HG02571 (cell line): ENCODE results near the gene ABCD3.
A peak's percentile ranks its signal among the peaks of the same experiment; 100 is the strongest.
"Not testable (repeated sequence)": the region's sequence is repeated elsewhere in the genome, so short reads cannot be mapped to it uniquely, and the experiment has no call there.

Source experiments
- ATAC-seq: cut with Tn5 transposase; IDR thresholded peaks from one replicate; pipeline ENCODE4 v1.9.1; 2021; ENCODE audit warnings: mild to moderate bottlenecking, moderate library complexity; ENCODE audit not compliant: unreplicated experiment

The ABCD3 gene

GRCh38 chr1:94417978-94418663, at the start of gene ABCD3:
Gene ABCD3, plus strand, starts transcription at chr1:94418389. Its CDS starts 90 bp downstream, at chr1:94418479.
- peak; percentile 96 for ATAC-seq

DNA sequence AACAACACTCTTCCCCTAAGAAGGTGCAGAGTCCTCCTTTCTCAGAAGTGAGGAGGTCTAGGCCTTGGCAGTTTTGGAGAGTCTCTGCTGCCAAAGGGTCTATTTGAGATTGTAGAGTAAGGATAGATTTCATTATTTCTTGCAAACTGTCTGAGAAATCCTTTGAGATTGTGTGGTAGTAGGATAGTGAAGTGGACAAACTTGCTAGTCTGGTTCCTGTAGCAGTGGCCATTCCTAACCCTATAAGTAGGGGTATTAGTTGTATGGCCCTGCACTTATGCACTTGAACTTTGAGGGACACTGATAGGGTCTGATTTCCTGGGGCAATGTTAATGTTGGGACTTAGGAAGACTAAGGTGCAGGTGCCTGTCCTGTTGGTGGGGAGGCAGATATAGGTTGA, 45.4 kb upstream of the ABCD3 start:
- ATAC-seq: not testable (repeated sequence)

GRCh38 chr1:94373311-94373710, 44.9 kb upstream of the ABCD3 start:
- not testable (repeated sequence) for ATAC-seq

- not testable (repeated sequence) for ATAC-seq
Observed at GRCh38 chr1:94375666-94376065, 42.5 kb upstream of the ABCD3 start.

- ATAC-seq: not testable (repeated sequence)
Observed at GRCh38 chr1:94378493-94378892, 39.7 kb upstream of the ABCD3 start.

DNA sequence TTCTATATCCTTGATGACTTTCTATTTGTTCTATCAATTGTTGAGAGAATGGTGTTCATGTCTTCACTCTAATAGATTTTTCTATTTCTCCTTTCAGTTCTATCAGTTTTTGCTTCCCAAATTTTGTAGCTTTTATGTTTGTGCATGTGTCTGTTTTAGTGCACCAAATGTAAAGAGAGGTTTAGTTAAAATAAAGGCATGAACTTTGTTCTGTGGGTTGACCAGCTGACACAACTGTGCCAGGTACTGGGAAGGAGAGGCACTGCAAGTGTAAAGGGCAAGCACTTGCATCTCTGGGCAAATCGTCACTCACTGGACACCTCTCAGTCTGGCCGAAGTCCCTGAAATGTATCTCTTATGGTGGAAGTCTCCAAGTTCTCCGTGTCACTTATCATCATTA, 38.6 kb upstream of the ABCD3 start:
- no peak for ATAC-seq

DNA sequence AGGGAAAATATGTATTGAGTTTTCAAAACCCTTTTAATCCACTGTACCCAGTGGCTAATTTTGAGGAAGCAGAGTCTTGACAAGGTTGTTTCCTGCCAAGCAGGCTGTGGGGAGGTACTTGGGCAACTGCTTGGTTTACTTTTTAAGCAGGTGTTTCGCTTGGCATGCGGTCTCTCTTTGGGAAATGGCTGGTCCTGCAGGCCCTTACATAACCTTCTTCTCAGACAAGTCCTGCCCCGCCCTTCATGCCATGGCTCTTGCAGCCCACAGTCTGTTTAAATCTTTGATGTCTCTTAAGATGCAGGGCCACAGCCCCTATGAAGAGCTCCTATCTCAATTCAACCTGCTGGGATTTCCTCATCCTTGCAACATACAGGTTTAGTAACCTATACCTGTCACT, 36.0 kb upstream of the ABCD3 start:
- no peak for ATAC-seq

DNA sequence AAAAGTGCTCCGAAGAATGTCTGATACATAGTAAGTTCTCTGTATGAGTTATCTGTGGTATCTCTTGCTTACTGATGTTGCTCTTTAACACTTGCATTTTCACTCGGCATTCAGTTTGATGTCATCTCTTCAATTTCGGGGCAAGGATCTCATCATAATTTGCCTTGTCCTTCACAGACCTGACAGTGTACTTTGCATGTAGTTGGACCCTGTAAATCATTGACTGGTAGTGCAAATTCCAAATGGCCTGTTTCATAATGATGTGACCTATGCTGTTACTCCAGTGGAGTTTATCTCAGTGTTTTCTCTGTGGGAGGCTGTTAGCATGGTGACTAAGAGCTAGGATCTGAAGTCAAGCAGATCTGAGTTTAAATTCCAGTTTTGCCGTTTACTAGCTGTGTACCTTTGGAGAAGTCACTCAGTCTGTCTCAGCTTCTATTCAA, 34.2 kb upstream of the ABCD3 start:
- ATAC-seq: peak; percentile 60

GRCh38 chr1:94384485-94385265, 33.5 kb upstream of the ABCD3 start:
- peak; percentile 54 for ATAC-seq

DNA sequence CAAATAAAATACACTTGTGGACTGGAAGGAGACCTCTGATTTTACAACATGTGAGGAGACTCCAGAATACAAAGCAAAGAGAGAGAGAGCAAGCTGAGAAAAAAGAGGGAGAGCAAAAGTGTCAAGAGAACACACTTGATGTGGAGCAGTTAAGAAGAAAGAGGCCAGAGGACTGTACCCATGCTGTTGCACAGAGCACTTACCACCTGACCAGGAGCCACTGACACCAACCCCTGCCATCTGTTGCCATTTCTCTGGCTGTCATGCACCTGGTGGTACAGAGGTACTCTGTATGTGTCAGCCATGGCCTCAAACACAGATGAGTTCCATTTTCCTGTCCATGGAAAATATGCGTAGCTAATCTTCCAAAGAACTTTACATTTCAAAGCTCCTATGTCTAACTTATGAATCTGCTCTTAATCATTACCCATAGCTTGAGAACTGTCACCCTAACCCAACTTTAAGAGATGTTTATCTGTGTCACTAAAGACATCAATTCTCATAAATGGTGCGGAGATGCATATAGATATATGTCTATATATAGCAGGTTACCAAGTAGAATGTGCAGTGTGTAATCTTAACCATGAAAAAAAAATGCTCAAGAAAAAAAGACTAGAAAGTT, 32.8 kb upstream of the ABCD3 start:
- no peak for ATAC-seq

GRCh38 chr1:94389298-94389697, 28.9 kb upstream of the ABCD3 start:
- ATAC-seq: no peak

GRCh38 chr1:94394247-94394646, 23.9 kb upstream of the ABCD3 start:
- ATAC-seq: no peak

DNA sequence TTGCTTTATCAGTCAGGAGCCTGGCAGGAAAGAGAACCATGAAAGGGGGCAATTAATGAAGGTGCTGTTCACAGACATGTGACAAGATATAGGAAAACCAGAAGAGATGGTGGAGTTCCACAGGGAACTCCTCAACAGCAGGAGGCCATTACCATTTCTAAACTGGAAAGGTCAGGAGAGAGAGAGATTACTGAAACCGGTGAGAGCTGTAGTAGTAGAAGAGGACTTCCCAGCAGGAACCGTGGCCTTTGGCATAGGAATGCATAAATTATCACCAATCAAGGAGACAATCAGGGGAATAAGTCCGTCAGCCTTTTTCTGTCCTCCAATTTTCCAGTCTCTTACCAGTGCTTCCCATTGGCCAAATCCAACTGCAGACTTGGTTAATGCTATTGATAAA, 23.0 kb upstream of the ABCD3 start:
- no peak for ATAC-seq

DNA sequence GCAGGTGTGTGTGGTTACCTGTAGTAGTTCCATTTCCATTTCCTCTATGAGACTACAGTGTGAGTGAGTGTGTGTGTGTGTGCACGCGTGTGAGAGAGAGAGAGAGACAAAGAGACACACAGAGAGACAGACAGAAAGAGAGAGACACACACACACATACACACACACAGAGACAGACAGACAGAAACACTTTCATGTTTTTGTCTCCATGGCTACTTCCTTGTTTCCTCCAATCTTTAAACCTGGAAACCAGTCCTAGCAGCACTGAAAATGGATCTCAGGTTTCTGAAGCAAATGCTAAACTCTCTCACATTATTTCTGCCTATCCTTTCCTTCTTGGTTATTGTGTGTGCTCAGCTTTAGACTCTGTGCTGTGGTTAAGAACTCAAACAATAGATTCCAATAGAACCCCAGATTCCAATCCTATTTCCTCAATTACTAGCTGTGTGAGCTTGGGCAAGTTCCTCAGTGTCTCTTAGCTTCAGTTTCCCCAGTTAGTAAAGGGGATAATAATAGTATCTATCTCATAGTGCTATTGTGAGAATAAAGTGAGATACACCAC, 22.4 kb upstream of the ABCD3 start:
- ATAC-seq: no peak

- ATAC-seq: no peak
Observed at GRCh38 chr1:94396356-94397010, 21.7 kb upstream of the ABCD3 start.

DNA sequence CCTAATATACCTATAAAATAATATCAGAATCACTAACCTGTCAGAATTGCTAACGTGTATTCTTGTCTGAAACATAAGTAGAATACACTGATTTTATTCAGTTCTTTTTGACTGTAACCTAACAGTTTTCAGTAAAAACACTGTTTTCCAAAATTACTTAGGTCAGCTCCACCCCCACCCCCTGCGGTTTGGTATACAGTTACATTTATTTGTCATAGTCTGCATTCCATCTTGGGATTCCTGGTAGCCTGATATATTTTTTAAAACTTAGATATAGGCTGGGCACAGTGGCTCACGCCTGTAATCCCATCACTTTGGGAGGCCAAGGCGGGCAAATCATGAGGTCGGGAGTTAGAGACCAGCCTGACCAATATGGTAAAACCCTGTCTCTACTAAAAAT, 19.8 kb upstream of the ABCD3 start:
- no peak for ATAC-seq

DNA sequence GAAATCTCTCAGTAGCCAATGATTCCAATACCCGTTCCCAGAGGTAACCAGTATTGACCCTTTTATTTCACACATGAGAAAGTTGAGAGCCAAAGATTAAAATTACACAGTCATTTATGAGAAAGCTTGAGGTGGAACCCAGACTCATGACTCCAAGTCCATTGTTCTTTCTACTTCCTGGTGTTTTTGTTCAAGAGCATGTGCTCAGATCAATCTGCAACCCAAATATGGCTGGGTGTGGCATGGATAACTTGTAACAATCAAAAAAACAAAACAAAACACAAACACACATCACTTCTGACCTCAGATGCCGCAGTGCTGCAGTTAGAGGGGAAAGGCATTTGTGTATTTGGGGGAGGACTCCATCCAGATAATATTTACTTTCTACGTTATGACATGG, 18.7 kb upstream of the ABCD3 start:
- no peak for ATAC-seq

DNA sequence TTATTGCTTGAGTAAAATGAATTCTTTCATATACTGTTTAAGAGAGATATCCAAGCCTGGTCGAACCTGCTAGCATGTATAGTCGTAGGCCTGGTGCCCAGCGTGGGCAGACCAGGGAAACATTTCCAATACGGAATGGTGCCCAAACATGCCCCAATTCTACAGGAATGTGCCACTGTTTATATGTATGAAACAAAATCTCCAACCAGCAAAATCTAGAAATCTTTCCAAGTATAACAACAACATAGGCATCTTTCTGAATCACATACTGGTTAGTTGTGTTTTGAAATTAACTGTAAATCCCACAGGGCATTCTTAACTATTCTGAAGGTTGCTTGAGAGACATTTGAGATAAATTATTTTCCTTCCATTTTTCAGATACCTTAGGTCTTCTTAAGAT, 17.0 kb upstream of the ABCD3 start:
- no peak for ATAC-seq

DNA sequence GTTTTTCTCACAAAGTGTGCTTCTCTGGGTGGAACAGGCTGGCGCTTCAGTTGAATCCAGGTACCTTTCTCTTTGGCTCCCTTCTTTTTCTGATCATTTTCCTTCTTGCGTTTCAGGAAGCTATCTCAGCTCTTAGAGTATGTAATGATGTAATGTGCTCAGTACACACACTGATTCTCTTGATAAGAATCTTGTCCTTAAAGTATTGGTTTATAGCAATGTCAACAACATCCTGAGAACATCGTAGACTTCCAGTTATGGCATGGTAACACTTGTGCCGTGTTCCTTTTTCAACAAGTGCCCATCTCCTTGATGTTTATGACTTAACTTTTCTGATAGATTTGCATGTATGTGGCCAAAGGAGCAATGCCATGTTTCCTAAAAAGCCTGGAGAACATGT, 11.7 kb upstream of the ABCD3 start:
- ATAC-seq: no peak

GRCh38 chr1:94408104-94408830, 9.9 kb upstream of the ABCD3 start:
- ATAC-seq: no peak
